Spinal cord (tissue), 10 donors: ENCODE data around the gene CD209. TPM values are rescaled to one million over a fixed set of nuclear protein-coding genes. Genes with fewer than 3 reads are reported as not detected.

Experiments used
- DNase-seq, 6 donors: peaks; one replicate each; pipeline versions ENCODE4 v3.0.0 to v3.0.0-alpha.2; 2013 to 2015; ENCODE audit warnings: low spot score in 6 of 6, low read depth in 4 of 6
- H3K27ac ChIP-seq: one replicate; pipeline ENCODE4 v1.5.1; 2013; ENCODE audit warnings: low read depth, low read length, control low read depth
- H3K27me3 ChIP-seq: one replicate; pipeline ENCODE4 v1.6.1; 2013; ENCODE audit warnings: low read length; ENCODE audit not compliant: control insufficient read depth, insufficient read depth
- H3K36me3 ChIP-seq: one replicate; pipeline ENCODE4 v1.6.1; 2013; ENCODE audit warnings: low read length; ENCODE audit not compliant: control insufficient read depth, insufficient read depth
- H3K4me1 ChIP-seq: one replicate; pipeline ENCODE4 v1.6.1; 2013; ENCODE audit warnings: low read length; ENCODE audit not compliant: control insufficient read depth, insufficient read depth
- H3K4me3 ChIP-seq: one replicate; pipeline ENCODE4 v1.5.1; 2013; ENCODE audit warnings: low read depth, low read length, control low read depth
- H3K9me3 ChIP-seq: one replicate; pipeline ENCODE4 v1.6.1; 2013; ENCODE audit warnings: low read length; ENCODE audit not compliant: control insufficient read depth, insufficient read depth
- WGBS: methylation state at CpG from one replicate; pipeline ENCODE4 v1.1.5; 2013; ENCODE audit warnings: missing lambda C conversion rate; ENCODE audit not compliant: insufficient coverage; 5-methylcytosine and 5-hydroxymethylcytosine counted together
- polyA plus RNA-seq, 2 donors: library from polyadenylated mRNA; unstranded; fragments of 120-200 nt; gene quantifications; one replicate each; pipeline ENCODE4 v1.2.1, GENCODE V29; 2013; ENCODE audit not compliant: insufficient read length in 2 of 2
- total RNA-seq, 2 donors: library from RNA; depleted of rRNA in 1 of 2; stranded (reverse); fragments of 120-200 nt in 1 of 2; fragments of >200 nt in 1 of 2; gene quantifications; one replicate each; pipeline versions ENCODE4 v1.2.3 to v1.2.4, GENCODE V29; 2013 to 2014
- donor health status: healthy.

CD209 gene
- total and polyA plus RNA-seq, 4 donors = 0.24 to 2.5 (median 1.4) TPM

DNA sequence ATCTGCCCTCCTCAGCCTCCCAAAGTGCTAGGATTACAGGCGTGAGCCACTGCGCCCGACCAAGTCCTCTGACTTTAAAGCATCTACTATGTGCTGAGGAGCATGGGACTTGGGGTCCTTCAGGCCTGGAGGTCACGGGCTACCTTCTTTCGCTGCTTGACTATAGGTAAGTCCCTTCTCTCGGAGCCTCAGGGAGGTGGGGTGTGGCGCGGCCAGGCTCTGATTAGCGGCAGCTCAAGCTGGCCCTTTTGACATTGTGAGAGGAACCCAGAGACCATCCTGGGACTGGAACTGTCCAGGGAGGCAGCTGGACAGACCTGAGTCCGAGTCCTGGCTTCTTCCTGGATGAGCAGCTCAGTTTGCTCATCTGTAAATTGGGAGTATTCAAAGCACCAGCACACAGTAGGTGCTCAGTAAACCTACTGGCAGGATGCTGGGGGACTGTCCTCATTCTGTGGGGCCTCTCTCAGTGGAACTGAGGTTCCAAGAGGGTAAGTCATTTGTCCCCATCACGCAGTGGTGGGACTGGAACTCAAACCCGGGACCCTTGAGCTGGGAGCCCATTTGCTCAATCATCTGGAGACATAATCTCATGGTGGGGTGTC, 46.2 kb downstream of the CD209 start:
- H3K27me3 ChIP-seq = peaks cover 18% of the 10 kb centered on the region
- DNase-seq = no peak
- no peaks in the 10 kb centered on the region for H3K9me3 ChIP-seq
- no peak overlapping the region for H3K4me3 ChIP-seq
- H3K4me1 ChIP-seq = no peaks in the 10 kb centered on the region
- WGBS = 88% methylated on average over 11 of the region's 12 CpGs
- H3K27ac ChIP-seq = no peak overlapping the region
- H3K36me3 ChIP-seq = no peaks in the 10 kb centered on the region

DNA sequence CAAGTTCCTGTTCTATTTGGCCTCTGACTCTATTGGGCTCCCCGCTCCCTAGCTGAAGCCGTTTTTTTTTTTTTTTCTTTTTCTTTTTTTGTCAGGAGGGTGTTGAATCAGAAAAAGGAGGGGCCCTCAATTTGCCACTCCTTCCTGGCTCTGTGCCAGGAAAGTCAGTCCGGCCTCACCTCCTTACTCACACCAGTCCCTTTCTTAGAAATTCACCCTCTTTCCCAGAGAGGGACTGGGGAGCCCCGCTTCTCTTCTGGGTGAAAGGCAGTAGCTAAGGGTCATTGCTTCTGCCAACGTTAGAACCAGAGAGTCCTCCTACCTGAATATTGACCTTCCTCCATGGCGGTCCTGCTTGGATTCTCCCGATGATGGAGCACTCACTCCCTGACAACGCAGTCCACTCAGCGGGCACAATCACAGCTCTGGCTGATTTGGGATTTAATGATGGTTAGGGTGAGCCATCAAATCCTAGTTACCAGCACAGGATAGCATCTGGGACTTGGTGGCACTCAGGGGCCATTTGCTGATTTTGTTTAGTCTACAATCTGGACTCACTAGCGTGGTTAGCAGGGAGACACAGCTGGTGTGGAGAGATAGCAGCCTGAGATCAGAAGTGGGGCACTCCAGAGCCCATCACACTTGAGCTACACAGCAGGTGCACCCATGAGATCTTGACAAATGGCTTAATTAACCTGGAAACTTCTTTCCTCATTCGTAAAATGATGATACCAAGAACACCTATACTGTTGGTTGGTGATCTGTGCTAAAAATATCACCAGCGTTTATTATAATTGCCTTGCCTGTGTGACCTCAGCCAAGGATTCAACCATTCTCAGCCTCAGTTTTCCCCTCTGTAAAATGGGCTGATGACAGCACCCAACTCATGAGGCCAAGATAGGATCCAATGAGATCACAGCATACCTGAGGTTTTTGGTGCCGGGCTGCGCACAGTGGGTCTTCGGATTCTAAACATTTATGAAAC, 47.6 kb downstream of the CD209 start:
- no peak overlapping the region for H3K27ac ChIP-seq
- no peak overlapping the region for H3K4me3 ChIP-seq
- WGBS = 66% methylated on average over 7 of the region's 15 CpGs
- no peaks in the 10 kb centered on the region for H3K4me1 ChIP-seq
- H3K9me3 ChIP-seq = no peaks in the 10 kb centered on the region
- H3K27me3 ChIP-seq = peaks cover 18% of the 10 kb centered on the region
- no peaks in the 10 kb centered on the region for H3K36me3 ChIP-seq
- no peak for DNase-seq

DNA sequence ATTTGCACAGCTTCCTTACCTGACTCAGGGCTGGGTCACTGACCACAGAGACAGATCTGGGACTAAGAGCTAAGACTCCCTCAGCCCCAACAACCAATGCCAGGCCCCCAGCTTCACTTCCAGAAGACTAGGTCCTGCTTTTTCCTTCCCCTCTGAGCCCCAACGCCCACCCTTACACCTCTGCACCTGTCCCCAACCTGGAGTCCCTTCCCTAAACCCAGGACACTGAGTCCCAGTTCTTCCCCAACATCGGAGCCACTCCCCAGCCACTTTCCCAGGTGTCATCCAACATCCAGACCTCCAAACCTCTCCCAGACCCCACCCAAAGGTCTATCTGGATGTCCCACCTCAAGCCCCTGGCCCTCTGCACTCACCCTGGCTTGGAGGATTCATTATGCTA, 48.3 kb downstream of the CD209 start:
- no peaks in the 10 kb centered on the region for H3K36me3 ChIP-seq
- H3K4me3 ChIP-seq = no peak overlapping the region
- 39% methylated on average over 1 of the region's 2 CpGs for WGBS
- no peaks in the 10 kb centered on the region for H3K9me3 ChIP-seq
- H3K4me1 ChIP-seq = no peaks in the 10 kb centered on the region
- H3K27ac ChIP-seq = no peak overlapping the region
- H3K27me3 ChIP-seq = peaks cover 18% of the 10 kb centered on the region
- no peak for DNase-seq

DNA sequence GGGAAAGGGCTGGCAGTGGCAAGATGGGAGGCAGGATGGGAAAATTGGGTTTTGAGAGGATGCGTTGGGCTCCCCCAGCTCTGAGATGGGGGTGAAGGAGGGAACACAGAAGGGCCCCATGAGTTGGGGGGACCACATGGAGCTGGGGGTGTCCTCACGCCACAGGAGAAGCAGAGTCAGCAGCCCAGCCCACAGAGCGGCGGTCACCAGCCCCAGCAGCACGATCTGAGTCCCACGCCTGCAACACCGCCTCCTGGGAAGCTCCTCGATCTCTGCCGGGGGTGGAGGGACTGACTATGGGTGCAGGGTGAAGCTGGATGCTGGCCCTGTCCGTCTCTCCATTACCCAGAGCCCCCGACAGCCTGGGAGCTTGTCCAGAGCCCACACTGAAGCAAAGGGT, 48.8 kb downstream of the CD209 start:
- DNase-seq = no peak
- no peak overlapping the region for H3K4me3 ChIP-seq
- H3K36me3 ChIP-seq = no peaks in the 10 kb centered on the region
- H3K4me1 ChIP-seq = no peaks in the 10 kb centered on the region
- H3K9me3 ChIP-seq = no peaks in the 10 kb centered on the region
- H3K27me3 ChIP-seq = peaks cover 18% of the 10 kb centered on the region
- WGBS = 42% methylated on average over 9 of the region's 11 CpGs
- H3K27ac ChIP-seq = no peak overlapping the region

DNA sequence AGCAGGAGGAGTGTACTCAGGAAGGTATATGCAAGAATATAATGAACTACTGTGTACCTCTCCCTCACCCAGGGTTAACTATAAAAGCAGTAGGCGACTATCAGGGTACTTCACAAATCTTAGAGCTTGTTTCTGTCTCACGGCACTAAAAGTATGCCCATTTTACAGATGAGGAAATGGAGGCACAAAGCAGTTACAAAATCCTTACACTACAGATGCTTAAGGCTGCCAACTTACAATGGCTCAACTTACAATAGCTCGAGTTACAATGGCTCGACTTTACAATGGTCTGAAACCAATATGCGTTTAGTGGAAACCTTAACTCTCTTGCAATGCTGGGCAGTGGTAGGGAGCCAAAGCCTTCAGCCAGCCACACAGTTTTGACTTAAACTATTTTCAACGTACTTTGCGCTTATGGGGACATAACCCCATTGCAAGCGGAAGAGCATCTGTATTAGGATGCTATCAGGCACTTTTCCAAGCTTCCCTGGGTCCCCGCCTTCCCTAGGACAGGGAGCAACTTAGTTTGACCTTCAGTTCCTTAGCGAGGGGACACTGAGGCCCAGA, 49.5 kb downstream of the CD209 start:
- Histone ChIP-seq H3K27me3 (peaks cover 18% of the 10 kb centered on the region), H3K4me1 (no peaks in the 10 kb centered on the region), H3K9me3 (no peaks in the 10 kb centered on the region), H3K27ac (no peak overlapping the region), H3K4me3 (no peak overlapping the region), H3K36me3 (no peaks in the 10 kb centered on the region)
- 87% methylated on average over 10 of the region's 10 CpGs for WGBS
- no peak for DNase-seq

DNA sequence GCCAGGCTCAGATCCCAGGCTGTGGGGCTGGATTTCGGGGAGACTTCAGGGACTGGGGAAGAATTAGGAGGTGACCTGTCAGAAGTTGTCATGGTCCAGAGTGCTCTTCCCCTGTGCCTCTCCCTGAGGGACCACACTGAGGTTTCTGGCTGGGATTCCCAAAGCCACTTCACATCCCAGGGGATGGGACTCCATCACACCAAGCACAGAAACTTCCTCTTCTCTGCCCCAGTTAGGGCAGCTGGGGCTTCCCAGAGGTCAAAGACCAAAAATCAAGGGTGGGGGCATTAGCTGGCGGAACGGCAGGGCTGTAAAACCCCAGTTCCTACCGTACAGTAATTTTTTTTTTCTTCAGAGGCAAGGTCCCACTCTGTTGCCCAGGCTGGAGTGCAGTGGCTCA, 52.8 kb downstream of the CD209 start:
- no peaks in the 10 kb centered on the region for H3K36me3 ChIP-seq
- peaks cover 17% of the 10 kb centered on the region for H3K27me3 ChIP-seq
- 51% methylated on average over 4 of the region's 4 CpGs for WGBS
- no peak overlapping the region for H3K27ac ChIP-seq
- H3K4me3 ChIP-seq = no peak overlapping the region
- no peak for DNase-seq
- H3K4me1 ChIP-seq = no peaks in the 10 kb centered on the region
- H3K9me3 ChIP-seq = no peaks in the 10 kb centered on the region

DNA sequence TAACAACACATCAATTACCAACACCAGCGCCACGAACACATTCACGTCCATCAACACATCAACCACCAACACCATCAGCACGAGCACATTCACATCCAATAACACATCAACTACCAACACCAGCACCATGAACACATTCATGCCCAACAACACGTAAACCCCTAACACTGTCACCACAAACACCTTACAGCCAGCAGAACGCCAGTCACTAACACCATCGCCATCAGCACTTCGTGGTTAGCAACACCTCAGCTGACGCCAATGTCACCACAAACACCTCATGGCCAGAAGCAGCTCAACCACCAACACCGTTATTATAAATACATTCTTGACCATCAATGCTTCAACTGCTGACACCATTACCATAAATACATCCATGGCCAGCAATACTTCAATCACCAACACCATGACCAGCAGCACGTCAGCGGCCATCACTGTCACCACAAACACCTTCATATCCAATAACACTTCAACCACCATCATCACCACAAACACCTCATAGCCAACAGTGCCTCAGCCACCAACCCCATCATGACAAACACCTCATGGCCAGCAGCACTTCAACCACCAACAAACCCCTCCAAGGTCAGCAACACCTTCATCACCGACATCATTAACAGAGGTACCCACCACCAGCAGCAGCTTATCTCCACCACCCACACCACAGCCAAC, 54.8 kb downstream of the CD209 start:
- Histone ChIP-seq H3K27me3 (peaks cover 2% of the 10 kb centered on the region), H3K36me3 (no peaks in the 10 kb centered on the region), H3K9me3 (no peaks in the 10 kb centered on the region), H3K4me1 (no peaks in the 10 kb centered on the region), H3K4me3 (no peak overlapping the region), H3K27ac (no peak overlapping the region)
- 71% methylated on average over 13 of the region's 13 CpGs for WGBS
- no peak for DNase-seq

DNA sequence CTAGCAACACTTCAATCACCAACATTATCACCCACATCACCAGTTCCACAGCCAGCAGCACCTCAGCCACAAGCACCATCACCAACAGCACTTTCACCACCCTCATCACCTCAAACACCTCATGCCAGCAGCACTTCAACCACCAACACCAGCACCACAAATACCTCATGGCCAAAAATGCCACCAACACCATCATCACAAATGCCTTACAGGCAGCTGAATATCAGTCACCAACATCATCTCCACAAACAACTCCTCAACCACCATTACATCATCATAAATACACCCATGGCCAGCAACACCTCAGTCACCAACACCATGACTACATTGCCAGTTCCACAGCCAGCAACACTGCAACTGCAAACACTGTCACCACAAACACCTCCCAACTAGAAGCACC, 55.8 kb downstream of the CD209 start:
- H3K4me3 ChIP-seq = no peak overlapping the region
- peaks cover 8% of the 10 kb centered on the region for H3K36me3 ChIP-seq

DNA sequence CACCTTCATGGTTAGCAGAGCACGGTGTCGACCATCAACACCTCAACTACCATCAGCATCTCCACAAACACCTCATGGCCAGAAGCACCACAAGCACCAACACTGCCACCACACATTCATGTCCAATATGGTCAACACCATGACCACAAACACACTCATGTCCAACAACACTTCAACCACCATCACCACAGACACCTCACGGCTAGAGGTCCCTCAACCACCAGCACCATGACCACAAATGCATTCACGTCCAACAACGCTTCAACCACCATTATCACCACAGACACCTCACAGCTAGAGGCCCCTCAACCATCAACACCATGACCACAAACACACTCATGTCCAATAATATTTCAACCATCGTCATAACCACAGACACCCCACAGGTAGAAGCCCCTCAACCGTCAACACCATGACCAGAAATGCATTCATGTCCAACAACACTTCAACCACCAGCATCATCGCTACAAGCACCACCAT, 56.5 kb downstream of the CD209 start:
- WGBS = 87% methylated on average over 8 of the region's 8 CpGs
- Histone ChIP-seq H3K27me3 (no peaks in the 10 kb centered on the region), H3K4me3 (no peak overlapping the region), H3K4me1 (peaks cover 3% of the 10 kb centered on the region), H3K9me3 (no peaks in the 10 kb centered on the region), H3K36me3 (peaks cover 13% of the 10 kb centered on the region), H3K27ac (no peak overlapping the region)
- DNase-seq = no peak

More for the DNA sequence above, 55.8 kb downstream of the CD209 start:
- H3K9me3 ChIP-seq = no peaks in the 10 kb centered on the region
- DNase-seq = no peak
- no peaks in the 10 kb centered on the region for H3K4me1 ChIP-seq
- H3K27me3 ChIP-seq = peaks cover under 1% of the 10 kb centered on the region
- no peak overlapping the region for H3K27ac ChIP-seq
